Common myeloid progenitor, CD34-positive (primary cell): Measurements from ENCODE around the gene MKNK1.

Source experiments
- CTCF ChIA-PET: fragments of 350-600 bp; sonication (Branson Sonifier 250); formaldehyde crosslinking; loops from one replicate; lab custom pipeline; 2021; ENCODE audit warnings: antibody characterized with exemption; lab: Charles Lee
- POLR2A ChIA-PET: fragments of 350-600 bp; sonication (Branson Sonifier 250); formaldehyde crosslinking; loops from one replicate; lab custom pipeline; 2021; ENCODE audit warnings: antibody characterized with exemption; lab: Charles Lee
- DNase-seq, 3 donors: peaks; one replicate each; pipeline versions ENCODE4 v3.0.0 to v3.0.0-alpha.2; 2013
- H3K27ac ChIP-seq, 2 experiments: 1 replicate in 1 of 2; 2 replicates in 1 of 2; pipeline ENCODE4 v1.7.0; 2013; ENCODE audit warnings: inconsistent platforms in 2 of 2, low read length in 2 of 2, mild to moderate bottlenecking in 2 of 2, low read depth in 1 of 2, moderate library complexity in 1 of 2; ENCODE audit not compliant: severe bottlenecking in 2 of 2, insufficient read depth in 1 of 2, poor library complexity in 1 of 2
- H3K27me3 ChIP-seq, 5 experiments: replicated peaks in 2 of 5; 1 replicate in 3 of 5; 2 replicates in 2 of 5; pipeline versions ENCODE4 v1.6.1 to v1.7.0; 2013; ENCODE audit warnings: low read length in 4 of 5, mild to moderate bottlenecking in 2 of 5, moderate library complexity in 2 of 5, inconsistent platforms in 1 of 5; ENCODE audit not compliant: insufficient read depth in 5 of 5, control insufficient read depth in 4 of 5
- H3K36me3 ChIP-seq, 4 experiments: 1 replicate in 2 of 4; 2 replicates in 2 of 4; pipeline versions ENCODE4 v1.6.1 to v1.7.0; 2013; ENCODE audit warnings: low read length in 3 of 4, control low read depth in 1 of 4, mild to moderate bottlenecking in 1 of 4; ENCODE audit not compliant: control insufficient read depth in 4 of 4, insufficient read depth in 4 of 4
- H3K4me1 ChIP-seq, 4 experiments: 1 replicate in 3 of 4; 2 replicates in 1 of 4; pipeline versions ENCODE4 v1.6.1 to v1.7.1; 2013; ENCODE audit warnings: low read length in 3 of 4, mild to moderate bottlenecking in 3 of 4, control low read depth in 1 of 4, inconsistent platforms in 1 of 4, moderate library complexity in 1 of 4; ENCODE audit not compliant: control insufficient read depth in 4 of 4, insufficient read depth in 4 of 4; ENCODE audit errors: control extremely low read depth in 1 of 4
- H3K4me3 ChIP-seq, 7 experiments: 1 replicate in 4 of 7; 2 replicates in 3 of 7; pipeline versions ENCODE4 v1.5.1 to v1.7.0; 2013; ENCODE audit warnings: mild to moderate bottlenecking in 7 of 7, low read length in 6 of 7, moderate library complexity in 6 of 7, inconsistent platforms in 2 of 7, low read depth in 2 of 7, control low read depth in 1 of 7; ENCODE audit not compliant: insufficient read depth in 4 of 7, control insufficient read depth in 1 of 7; ENCODE audit errors: extremely low read depth in 1 of 7
- H3K9me3 ChIP-seq, 5 experiments: 1 replicate in 4 of 5; 2 replicates in 1 of 5; pipeline versions ENCODE4 v1.6.1 to v1.7.1; 2013; ENCODE audit warnings: low read length in 4 of 5, mild to moderate bottlenecking in 2 of 5, inconsistent platforms in 1 of 5, low read depth in 1 of 5, moderate library complexity in 1 of 5; ENCODE audit not compliant: control insufficient read depth in 4 of 5, insufficient read depth in 2 of 5; ENCODE audit errors: control extremely low read depth in 1 of 5
- WGBS: methylation state at CpG from one replicate; pipeline ENCODE4 v1.1.5; 2013; ENCODE audit not compliant: insufficient coverage; 5-methylcytosine and 5-hydroxymethylcytosine counted together

Gene MKNK1

GRCh38 chr1:46621930-46622329 lies 17.9 kb upstream of the MKNK1 start:
- POLR2A ChIA-PET, result no interaction called here
- CTCF ChIA-PET, result interaction anchor here (0.9 to 2.9 kb wide), 7 partner anchors 8 to 106 kb away, joined by 3 to 13 read pairs (median 6); no protein-coding TSS in a partner anchor
- 89% methylated on average over 5 of the region's 7 CpGs for WGBS

GRCh38 chr1:46619656-46620258 lies 15.7 kb upstream of the MKNK1 start:
- ChIA-PET POLR2A (no interaction called here), CTCF (interaction anchor here (0.7 to 2.0 kb wide), 5 partner anchors 14 to 105 kb away, joined by 3 to 7 read pairs (median 3); no protein-coding TSS in a partner anchor)
- Histone ChIP-seq H3K9me3 (no peaks in the 10 kb centered on the region), H3K27me3 (peaks cover 0 to 1% (median 0%) of the 10 kb centered on the region in 5 experiments), H3K36me3 (no peaks in the 10 kb centered on the region), H3K27ac (no peak overlapping the region), H3K4me3 (no peak overlapping the region), H3K4me1 (peaks cover 0 to 25% (median 20%) of the 10 kb centered on the region in 4 experiments)
- WGBS, result 94% methylated on average over 5 of the region's 5 CpGs
- DNase-seq, result peak in 2 of 3 donors; percentile 24 to 40

More at GRCh38 chr1:46621930-46622329, 17.9 kb upstream of the MKNK1 start:
- peaks cover 0 to 1% (median 0%) of the 10 kb centered on the region in 5 experiments for H3K27me3 ChIP-seq
- no peak for DNase-seq
- no peaks in the 10 kb centered on the region for H3K9me3 ChIP-seq
- no peak overlapping the region for H3K27ac ChIP-seq
- peaks cover 0 to 7% (median 5%) of the 10 kb centered on the region in 4 experiments for H3K4me1 ChIP-seq
- no peak overlapping the region for H3K4me3 ChIP-seq
- no peaks in the 10 kb centered on the region for H3K36me3 ChIP-seq

- H3K4me3 ChIP-seq, result no peak overlapping the region
- ChIA-PET POLR2A (interaction anchor here (0.6 kb wide), 1 partner anchor 58 kb away, joined by 4 read pairs; no protein-coding TSS in a partner anchor), CTCF (interaction anchor here (1.1 to 1.6 kb wide), 2 partner anchors 16 to 106 kb away, joined by 4 to 7 read pairs; no protein-coding TSS in a partner anchor)
- DNase-seq, result no peak
- H3K4me1 ChIP-seq, result peaks cover 3 to 34% (median 28%) of the 10 kb centered on the region in 4 experiments
- peaks cover 0 to 1% (median 0%) of the 10 kb centered on the region in 5 experiments for H3K27me3 ChIP-seq
- no CpG with 5 or more reads among the region's 4 CpGs for WGBS
- no peaks in the 10 kb centered on the region for H3K36me3 ChIP-seq
- H3K9me3 ChIP-seq, result no peaks in the 10 kb centered on the region
- H3K27ac ChIP-seq, result no peak overlapping the region
These were observed 14.8 kb upstream of the MKNK1 start for GRCh38 chr1:46618754-46619415.

- WGBS, result 100% methylated on average over 1 of the region's 3 CpGs
- H3K4me1 ChIP-seq, result peaks cover 3 to 45% (median 37%) of the 10 kb centered on the region in 4 experiments
These were observed 13.8 kb upstream of the MKNK1 start for GRCh38 chr1:46617833-46618232.

GRCh38 chr1:46617108-46617800 lies 13.2 kb upstream of the MKNK1 start:
- Histone ChIP-seq H3K4me3 (peak overlapping the region; percentile 73 to 99 (median 83)), H3K4me1 (peaks cover 3 to 45% (median 37%) of the 10 kb centered on the region in 4 experiments), H3K27me3 (peaks cover 0 to 1% (median 0%) of the 10 kb centered on the region in 5 experiments), H3K27ac (peak overlapping the region in 1 of 2 experiments; percentile 76), H3K9me3 (no peaks in the 10 kb centered on the region), H3K36me3 (peaks cover 0 to 6% (median 0%) of the 10 kb centered on the region in 4 experiments)
- POLR2A ChIA-PET, result no interaction called here
- CTCF ChIA-PET, result interaction anchor here (1.1 to 3.3 kb wide), 5 partner anchors 10 to 85 kb away, joined by 3 to 15 read pairs (median 5); partner anchors contain the start of gene MKNK1
- DNase-seq, result no peak
- WGBS, result 90% methylated on average over 2 of the region's 10 CpGs

More at GRCh38 chr1:46617833-46618232, 13.8 kb upstream of the MKNK1 start:
- Histone ChIP-seq H3K4me3 (no peak overlapping the region), H3K36me3 (peaks cover 0 to 2% (median 0%) of the 10 kb centered on the region in 4 experiments), H3K27me3 (peaks cover 0 to 1% (median 0%) of the 10 kb centered on the region in 5 experiments), H3K27ac (no peak overlapping the region), H3K9me3 (no peaks in the 10 kb centered on the region)
- ChIA-PET CTCF (interaction anchor here (1.1 to 3.3 kb wide), 4 partner anchors 11 to 49 kb away, joined by 3 to 15 read pairs (median 8); partner anchors contain the start of gene MKNK1), POLR2A (no interaction called here)
- no peak for DNase-seq

GRCh38 chr1:46616277-46617107 lies 12.4 kb upstream of the MKNK1 start, which contains the start of gene MOB3C:
MOB3C (minus strand) TSS chr1:46616811; CDS start chr1:46613321, 3,490 bp downstream.
- under 1% methylated on average over 37 of the region's 62 CpGs for WGBS
- Histone ChIP-seq H3K4me3 (peak within 1 kb of the TSS; percentile 73 to 99 (median 83)), H3K27me3 (peaks cover 0 to 1% (median 0%) of the 10 kb centered on the region in 5 experiments), H3K27ac (peak within 1 kb of the TSS in 1 of 2 experiments; percentile 76), H3K4me1 (peaks cover 3 to 53% (median 41%) of the 10 kb centered on the region in 4 experiments), H3K36me3 (peaks cover 0 to 10% (median 0%) of the 10 kb centered on the region in 4 experiments), H3K9me3 (no peaks in the 10 kb centered on the region)
- POLR2A ChIA-PET, result no interaction called here
- CTCF ChIA-PET, result interaction anchor here (1.1 to 3.3 kb wide), 4 partner anchors 9 to 86 kb away, joined by 3 to 15 read pairs (median 8); partner anchors contain the start of gene MKNK1
- DNase-seq, result peak; percentile 21 to 52 (median 39)
